Measurements from ENCODE around the gene GRM5. TPM values are rescaled to one million over a fixed set of nuclear protein-coding genes. Genes with fewer than 3 reads are reported as not detected.

Gene GRM5
- total RNA-seq, 1 donor from 2014 or later = not detected

DNA sequence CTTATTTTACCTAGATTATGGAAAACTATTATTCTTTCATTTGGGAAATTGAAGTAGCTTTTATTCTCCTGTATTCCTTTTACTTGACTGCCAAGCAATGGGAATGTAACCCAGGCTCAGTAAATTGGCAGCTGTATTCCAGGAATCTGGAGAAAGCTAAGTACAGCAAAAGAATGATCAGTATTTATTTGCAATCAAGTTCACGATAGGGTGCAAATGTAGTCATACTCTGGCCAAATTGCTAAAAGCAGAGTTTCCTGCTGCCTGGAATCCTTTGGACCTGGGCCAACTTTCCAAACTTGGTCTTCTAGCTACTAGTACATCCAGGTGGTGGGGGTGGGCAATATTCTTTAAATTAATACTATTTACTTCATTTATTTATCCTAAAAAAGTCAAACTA, 442.3 kb downstream of the GRM5 start:
- H3K27ac Mint-ChIP-seq (ENCODE audit: unreplicated experiment) = no peak overlapping the region
- H3K4me3 Mint-ChIP-seq (ENCODE audit: unreplicated experiment) = no peak overlapping the region
- no peak for TF ChIP-seq CTCF (IDR thresholded peaks at IDR 0.05; ENCODE audit: partially characterized antibody, unreplicated experiment)
- no peak for DNase-seq
- H3K36me3 Mint-ChIP-seq (ENCODE audit: unreplicated experiment) = no peaks in the 10 kb centered on the region
- no peaks in the 10 kb centered on the region for H3K27me3 Mint-ChIP-seq (ENCODE audit: unreplicated experiment)
- peaks cover 9% of the 10 kb centered on the region for H3K4me1 Mint-ChIP-seq (ENCODE audit: low read depth, unreplicated experiment)
- H3K9me3 Mint-ChIP-seq (ENCODE audit: unreplicated experiment) = no peaks in the 10 kb centered on the region

- no peak for DNase-seq
- Mint-ChIP-seq H3K4me3 (ENCODE audit: unreplicated experiment) (no peak overlapping the region), H3K36me3 (ENCODE audit: unreplicated experiment) (no peaks in the 10 kb centered on the region), H3K4me1 (ENCODE audit: low read depth, unreplicated experiment) (peaks cover 17% of the 10 kb centered on the region), H3K9me3 (ENCODE audit: unreplicated experiment) (no peaks in the 10 kb centered on the region), H3K27ac (ENCODE audit: unreplicated experiment) (no peak overlapping the region), H3K27me3 (ENCODE audit: unreplicated experiment) (no peaks in the 10 kb centered on the region)
- TF ChIP-seq CTCF (IDR thresholded peaks at IDR 0.05; ENCODE audit: partially characterized antibody, unreplicated experiment) = no peak
These were observed 445.1 kb downstream of the GRM5 start for GRCh38 chr11:88620568-88621130.

GRCh38 chr11:88619656-88620385, 446.0 kb downstream of the GRM5 start:
- Mint-ChIP-seq H3K9me3 (ENCODE audit: unreplicated experiment) (no peaks in the 10 kb centered on the region), H3K27ac (ENCODE audit: unreplicated experiment) (no peak overlapping the region), H3K4me1 (ENCODE audit: low read depth, unreplicated experiment) (peaks cover 17% of the 10 kb centered on the region), H3K4me3 (ENCODE audit: unreplicated experiment) (no peak overlapping the region), H3K27me3 (ENCODE audit: unreplicated experiment) (no peaks in the 10 kb centered on the region), H3K36me3 (ENCODE audit: unreplicated experiment) (no peaks in the 10 kb centered on the region)
- no peak for TF ChIP-seq CTCF (IDR thresholded peaks at IDR 0.05; ENCODE audit: partially characterized antibody, unreplicated experiment)
- no peak for DNase-seq

- Mint-ChIP-seq H3K36me3 (ENCODE audit: unreplicated experiment) (no peaks in the 10 kb centered on the region), H3K27me3 (ENCODE audit: unreplicated experiment) (no peaks in the 10 kb centered on the region), H3K9me3 (ENCODE audit: unreplicated experiment) (no peaks in the 10 kb centered on the region), H3K4me1 (ENCODE audit: low read depth, unreplicated experiment) (peaks cover 17% of the 10 kb centered on the region), H3K27ac (ENCODE audit: unreplicated experiment) (no peak overlapping the region), H3K4me3 (ENCODE audit: unreplicated experiment) (no peak overlapping the region)
- no peak for TF ChIP-seq CTCF (IDR thresholded peaks at IDR 0.05; ENCODE audit: partially characterized antibody, unreplicated experiment)
- DNase-seq = no peak
These were observed 446.7 kb downstream of the GRM5 start for GRCh38 chr11:88619071-88619425.

DNA sequence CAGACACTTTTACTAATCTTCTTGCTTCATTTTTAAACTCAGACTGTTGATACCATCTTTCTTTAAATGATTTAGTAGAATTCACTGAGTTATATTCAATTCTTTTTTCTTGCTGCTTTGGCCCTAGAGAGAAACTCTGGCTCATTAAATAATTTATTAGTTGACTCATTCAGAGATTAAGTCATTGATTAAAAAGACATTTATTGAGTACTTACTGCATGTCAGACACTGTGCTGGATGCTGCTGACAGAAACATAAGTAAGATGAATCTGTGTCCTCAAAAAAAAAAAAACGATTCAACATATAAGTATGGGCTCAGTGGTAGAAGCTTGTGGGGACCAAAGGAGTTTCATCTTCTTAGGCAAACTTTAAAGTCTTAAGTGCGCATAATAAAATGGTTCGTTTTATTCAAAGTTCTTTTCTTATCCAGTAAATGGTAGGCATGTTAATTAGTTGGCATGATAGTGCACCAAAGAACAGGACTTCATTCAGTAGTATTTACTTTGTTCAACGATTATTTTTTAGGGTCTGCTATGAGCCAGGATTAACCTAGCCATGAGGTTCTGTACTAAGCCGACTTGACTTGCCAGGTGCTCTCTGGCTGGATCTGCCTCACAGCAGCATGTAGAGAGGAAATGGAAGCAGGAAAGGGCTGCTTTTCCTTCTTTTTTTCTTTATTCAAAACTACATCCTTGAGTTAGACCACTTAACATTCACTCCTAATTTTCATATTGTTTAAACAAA, 447.3 kb downstream of the GRM5 start:
- no peak for DNase-seq
- no peak for TF ChIP-seq CTCF (IDR thresholded peaks at IDR 0.05; ENCODE audit: partially characterized antibody, unreplicated experiment)
- Mint-ChIP-seq H3K9me3 (ENCODE audit: unreplicated experiment) (no peaks in the 10 kb centered on the region), H3K4me3 (ENCODE audit: unreplicated experiment) (no peak overlapping the region), H3K27ac (ENCODE audit: unreplicated experiment) (no peak overlapping the region), H3K4me1 (ENCODE audit: low read depth, unreplicated experiment) (peaks cover 17% of the 10 kb centered on the region), H3K36me3 (ENCODE audit: unreplicated experiment) (no peaks in the 10 kb centered on the region), H3K27me3 (ENCODE audit: unreplicated experiment) (no peaks in the 10 kb centered on the region)

All from glutamatergic neuron (in vitro differentiated cells).